Prostate gland (tissue), 2 donors: ENCODE measurements around the gene CXCL9.

Source experiments
- CTCF ChIP-seq, 4 experiments: fragments of 200-600 bp in 2 of 4; fragments of 450-650 bp in 2 of 4; sonication (generic) in 2 of 4; IDR thresholded peaks; 1 replicate in 3 of 4; 2 replicates in 1 of 4; pipeline ENCODE4 v1.5.1; 2016 to 2019; ENCODE audit warnings: antibody characterized with exemption in 4 of 4, mild to moderate bottlenecking in 2 of 4, moderate library complexity in 2 of 4
- POLR2A ChIP-seq: fragments of 450-650 bp; IDR thresholded peaks from one replicate; pipeline ENCODE4 v1.6.1; 2016; ENCODE audit warnings: antibody characterized with exemption, mild to moderate bottlenecking
- POLR2AphosphoS5 ChIP-seq: sonication (generic); formaldehyde crosslinking; IDR thresholded peaks from one replicate; pipeline ENCODE4 v1.6.1; 2017; ENCODE audit warnings: antibody characterized with exemption

- TF ChIP-seq CTCF (IDR thresholded peaks at IDR 0.05), result no peak
- TF ChIP-seq POLR2A, result no peak
- TF ChIP-seq POLR2AphosphoS5, result no peak
Measured at GRCh38 chr4:75980576-75980975, 26.7 kb downstream of the CXCL9 start.
